ENCODE results near the gene MSH3.
"Not testable (repeated sequence)": the region's sequence is repeated elsewhere in the genome, so short reads cannot be mapped to it uniquely, and the experiment has no call there.

Gene MSH3

GRCh38 chr5:80655231-80655774 lies 851 bp downstream of the MSH3 start:
- no peak for DNase-seq (ENCODE audit: extremely low read depth, low read depth)

DNA sequence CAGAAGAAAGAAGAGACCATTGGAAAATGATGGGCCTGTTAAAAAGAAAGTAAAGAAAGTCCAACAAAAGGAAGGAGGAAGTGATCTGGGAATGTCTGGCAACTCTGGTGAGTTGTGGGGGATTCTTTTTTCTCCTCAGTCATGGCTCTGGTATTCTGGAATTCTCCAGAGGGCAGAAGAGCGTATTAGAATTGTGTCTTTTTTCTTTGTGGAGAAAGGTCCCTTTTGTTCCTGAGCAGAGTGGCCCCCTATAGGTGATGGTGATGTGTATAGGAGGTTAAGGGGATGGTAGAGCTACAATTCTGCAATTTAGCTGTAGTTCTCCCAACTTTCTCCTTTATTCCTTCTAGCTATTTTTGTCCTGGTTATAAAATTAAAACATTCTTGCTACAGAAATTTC lies 2.0 kb downstream of the MSH3 start:
- no peak for DNase-seq (ENCODE audit: extremely low read depth, low read depth)
- TF ChIP-seq, protein P1, sequence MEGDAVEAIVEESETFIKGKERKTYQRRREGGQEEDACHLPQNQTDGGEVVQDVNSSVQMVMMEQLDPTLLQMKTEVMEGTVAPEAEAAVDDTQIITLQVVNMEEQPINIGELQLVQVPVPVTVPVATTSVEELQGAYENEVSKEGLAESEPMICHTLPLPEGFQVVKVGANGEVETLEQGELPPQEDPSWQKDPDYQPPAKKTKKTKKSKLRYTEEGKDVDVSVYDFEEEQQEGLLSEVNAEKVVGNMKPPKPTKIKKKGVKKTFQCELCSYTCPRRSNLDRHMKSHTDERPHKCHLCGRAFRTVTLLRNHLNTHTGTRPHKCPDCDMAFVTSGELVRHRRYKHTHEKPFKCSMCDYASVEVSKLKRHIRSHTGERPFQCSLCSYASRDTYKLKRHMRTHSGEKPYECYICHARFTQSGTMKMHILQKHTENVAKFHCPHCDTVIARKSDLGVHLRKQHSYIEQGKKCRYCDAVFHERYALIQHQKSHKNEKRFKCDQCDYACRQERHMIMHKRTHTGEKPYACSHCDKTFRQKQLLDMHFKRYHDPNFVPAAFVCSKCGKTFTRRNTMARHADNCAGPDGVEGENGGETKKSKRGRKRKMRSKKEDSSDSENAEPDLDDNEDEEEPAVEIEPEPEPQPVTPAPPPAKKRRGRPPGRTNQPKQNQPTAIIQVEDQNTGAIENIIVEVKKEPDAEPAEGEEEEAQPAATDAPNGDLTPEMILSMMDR (IDR thresholded peaks at IDR 0.05; ENCODE audit: low read depth, low read length): no peak

More at GRCh38 chr5:80655231-80655774, 851 bp downstream of the MSH3 start:
- TF ChIP-seq, protein P1 (IDR thresholded peaks at IDR 0.05; ENCODE audit: low read depth, low read length): no peak

- TF ChIP-seq, protein P1 (IDR thresholded peaks at IDR 0.05; ENCODE audit: low read depth, low read length): no peak
- DNase-seq (ENCODE audit: extremely low read depth, low read depth): peak; percentile 4
These were observed 4.7 kb downstream of the MSH3 start for GRCh38 chr5:80659106-80659505.

DNA sequence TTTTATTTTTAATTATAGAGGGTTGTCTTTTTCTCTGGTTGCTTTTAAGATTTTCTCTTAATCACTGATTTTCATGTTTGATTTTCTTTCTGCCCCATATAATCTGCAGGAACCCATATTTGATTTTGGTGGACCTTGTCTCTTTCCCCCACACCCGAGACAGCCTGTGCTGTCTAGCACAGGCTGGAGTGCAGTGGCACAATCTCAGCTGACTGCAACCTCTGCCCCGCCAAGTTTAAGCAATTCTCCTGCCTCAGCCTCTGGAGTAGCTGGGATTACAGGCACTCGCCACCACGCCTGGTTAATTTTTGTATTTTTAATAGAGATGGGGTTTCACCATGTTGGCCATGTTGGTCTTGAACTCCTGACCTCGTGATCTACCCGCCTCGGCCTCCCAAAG lies 6.2 kb downstream of the MSH3 start:
- not testable (repeated sequence) for DNase-seq (ENCODE audit: extremely low read depth, low read depth)

DNA sequence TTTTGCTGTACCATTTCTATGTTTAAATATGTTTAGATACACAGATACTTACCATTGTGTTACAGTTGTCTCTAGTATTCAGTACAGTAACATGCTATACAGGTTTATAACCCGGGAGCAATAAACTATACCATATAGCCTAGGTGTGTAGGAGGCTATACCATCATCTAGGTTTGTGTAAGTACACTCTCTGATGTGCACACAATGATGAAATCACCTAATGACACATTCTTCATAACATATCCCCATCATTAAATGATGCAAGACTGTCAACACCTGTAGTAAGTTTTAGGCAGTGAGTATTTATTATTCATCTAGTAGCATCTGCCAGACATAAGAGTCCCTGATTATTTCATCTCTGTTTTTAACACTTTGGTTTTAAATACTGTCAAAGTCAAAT lies 7.7 kb downstream of the MSH3 start:
- DNase-seq (ENCODE audit: extremely low read depth, low read depth): no peak
- TF ChIP-seq, protein P1 (IDR thresholded peaks at IDR 0.05; ENCODE audit: low read depth, low read length): no peak

- TF ChIP-seq, protein P1 (IDR thresholded peaks at IDR 0.05; ENCODE audit: low read depth, low read length): no peak
- DNase-seq (ENCODE audit: extremely low read depth, low read depth): no peak
These were observed 10.6 kb downstream of the MSH3 start for GRCh38 chr5:80665057-80665456.

DNA sequence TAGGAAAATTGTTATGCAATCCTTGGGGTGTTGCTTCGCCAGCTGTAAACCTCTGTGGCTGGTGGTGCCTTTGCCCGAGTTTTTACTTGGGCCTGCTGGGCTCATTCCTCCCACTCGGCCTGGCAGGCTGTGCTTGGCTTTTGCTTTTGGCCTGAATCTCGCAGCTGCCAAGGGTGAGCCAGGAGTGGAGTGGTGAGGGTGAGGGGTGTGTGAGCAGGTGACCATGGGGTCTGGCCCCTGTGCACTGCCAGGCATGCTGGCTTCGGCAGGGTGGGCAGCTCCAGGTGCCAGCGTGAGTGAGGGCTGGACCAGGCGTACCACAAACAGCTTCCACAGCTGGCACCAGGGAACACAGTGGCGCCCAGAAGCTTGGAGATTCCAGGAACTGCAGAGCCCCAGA lies 12.9 kb downstream of the MSH3 start:
- TF ChIP-seq, protein P1 (IDR thresholded peaks at IDR 0.05; ENCODE audit: low read depth, low read length): no peak

More for the DNA sequence above, 12.9 kb downstream of the MSH3 start:
- no peak for DNase-seq (ENCODE audit: extremely low read depth, low read depth)

All from AG09319 (cell line).